K562 (cell line): ENCODE results near the gene ANKH. TPM values are rescaled to one million over a fixed set of nuclear protein-coding genes. Genes with fewer than 3 reads are reported as not detected.

Experiments
- ATAC-seq: fragments of 200-7000 bp; cut with Tn5 transposase; 3 replicates; pipeline ENCODE4 v1.9.1; 2020; ENCODE audit warnings: moderate library complexity
- BruUV-seq: library from RNA; stranded (reverse); fragments of 400-500 nt; replicated peaks from 2 replicates; lab custom pipeline; 2021; lab: Mats Ljungman, UMichigan
- CTCF ChIA-PET: fragments of 300-600 bp; formaldehyde crosslinking; extraction: SDS; loops from one replicate; lab custom pipeline; 2021; ENCODE audit warnings: low intra/inter-chr PET ratio; lab: Yijun Ruan, JAX
- POLR2A ChIA-PET: fragments of 300-600, 350-650 bp; sonication (Branson Sonifier 250); formaldehyde crosslinking; extraction: SDS; loops from one replicate; lab custom pipeline; 2021; ENCODE audit warnings: antibody characterized with exemption, inconsistent platforms; lab: Yijun Ruan, JAX
- DNase-seq, 4 experiments: peaks; one replicate each; pipeline versions ENCODE4 v3.0.0 to v3.0.0-alpha.2; 2011 to 2018; ENCODE audit warnings: low spot score in 3 of 4, mixed read lengths in 3 of 4; ENCODE audit errors: extremely low read depth in 1 of 4
- FAIRE-seq: peaks from 2 replicates; lab custom pipeline; 2011; peaks lifted over from hg19 to GRCh38; lab: Jason Lieb, UNC
- H2AFZ ChIP-seq: 2 replicates; pipeline ENCODE4 v1.6.0; 2011; ENCODE audit warnings: low read depth, low read length, control low read depth, inconsistent platforms
- H3K27ac ChIP-seq: fragments of 200-600 bp; 3 replicates; pipeline ENCODE4 v1.8.0; 2011; ENCODE audit warnings: low read depth, mild to moderate bottlenecking, control low read depth, inconsistent platforms, low read length, moderate library complexity, mixed read lengths; ENCODE audit errors: extremely low read depth
- H3K27me3 ChIP-seq, 2 experiments: fragments of 300-600 bp in 1 of 2; 2 replicates in 1 of 2; 3 replicates in 1 of 2; pipeline versions ENCODE4 v1.6.0 to v1.8.0; 2011; ENCODE audit warnings: inconsistent platforms in 2 of 2, low read length in 2 of 2, mild to moderate bottlenecking in 1 of 2, mixed read lengths in 1 of 2, moderate library complexity in 1 of 2; ENCODE audit not compliant: control insufficient read depth in 2 of 2, insufficient read depth in 2 of 2
- H3K36me3 ChIP-seq: fragments of 300-600 bp; 3 replicates; pipeline ENCODE4 v1.8.0; 2011; ENCODE audit warnings: mild to moderate bottlenecking, low read length, inconsistent platforms; ENCODE audit not compliant: control insufficient read depth, insufficient read depth
- H3K4me1 ChIP-seq, 2 experiments: fragments of 200-600 bp in 1 of 2; replicated peaks in 1 of 2; 2 replicates in 1 of 2; 3 replicates in 1 of 2; pipeline versions ENCODE4 v1.5.1 to v1.8.0; 2011; ENCODE audit warnings: inconsistent platforms in 2 of 2, low read length in 2 of 2, mild to moderate bottlenecking in 1 of 2, mixed read lengths in 1 of 2, moderate library complexity in 1 of 2; ENCODE audit not compliant: control insufficient read depth in 2 of 2, insufficient read depth in 2 of 2
- H3K4me2 ChIP-seq: 2 replicates; pipeline ENCODE4 v1.6.1; 2011; ENCODE audit warnings: low read length, control low read depth, inconsistent platforms, mixed read lengths; ENCODE audit not compliant: insufficient read depth
- H3K4me3 ChIP-seq: fragments of 200-600 bp; sonication (generic), shearing (Covaris generic); 2 replicates; pipeline ENCODE4 v1.5.1; 2016; ENCODE audit warnings: control low read depth, inconsistent platforms
- H3K79me2 ChIP-seq: fragments of 200-600 bp; 3 replicates; pipeline ENCODE4 v1.8.0; 2011; ENCODE audit warnings: low read length, inconsistent platforms; ENCODE audit not compliant: control insufficient read depth, insufficient read depth
- H3K9ac ChIP-seq, 2 experiments: 2 replicates each; pipeline versions ENCODE4 v1.6.0 to v1.6.1; 2011; ENCODE audit warnings: low read depth in 2 of 2, low read length in 2 of 2, control low read depth in 1 of 2, inconsistent platforms in 1 of 2, mild to moderate bottlenecking in 1 of 2, mixed read lengths in 1 of 2; ENCODE audit not compliant: insufficient read depth in 1 of 2
- H3K9me1 ChIP-seq: one replicate; pipeline ENCODE4 v1.6.0; 2011; ENCODE audit warnings: inconsistent platforms, mild to moderate bottlenecking, low read length, moderate library complexity; ENCODE audit not compliant: control insufficient read depth, insufficient read depth
- H3K9me3 ChIP-seq: replicated peaks from 2 replicates; pipeline ENCODE4 v1.5.1; 2011; ENCODE audit warnings: low read depth, low read length, inconsistent platforms; ENCODE audit not compliant: control insufficient read depth, insufficient read depth
- H4K20me1 ChIP-seq: replicated peaks from 2 replicates; pipeline ENCODE4 v1.6.1; 2011; ENCODE audit warnings: low read length, inconsistent platforms, mixed read lengths; ENCODE audit not compliant: control insufficient read depth, insufficient read depth
- BRF2 ChIP-seq: IDR thresholded peaks from 3 replicates; pipeline ENCODE4 v1.6.1; 2011; ENCODE audit warnings: borderline replicate concordance, mild to moderate bottlenecking; ENCODE audit not compliant: insufficient read length, insufficient read depth
- CAMTA2 ChIP-seq: fragments of 250-450 bp; sonication (Bioruptor Pico); conservative IDR thresholded peaks from 2 replicates; pipeline ENCODE4 v1.5.1; 2022
- FOSL1 ChIP-seq: fragments of 200-800 bp; sonication (Bioruptor generic); conservative IDR thresholded peaks from 2 replicates; pipeline ENCODE4 v1.6.1; 2016; ENCODE audit warnings: missing genetic modification characterization, missing compliant biosample characterization
- HES1 ChIP-seq: fragments of 450-650 bp; IDR thresholded peaks from 2 replicates; pipeline ENCODE4 v1.6.1; 2016; ENCODE audit warnings: low read depth, mild to moderate bottlenecking, moderate library complexity
- HINFP ChIP-seq: fragments of 450-650 bp; conservative IDR thresholded peaks from 2 replicates; pipeline ENCODE4 v1.6.1; 2016; ENCODE audit warnings: missing genetic modification characterization, low read depth, mild to moderate bottlenecking, control low read depth, missing compliant biosample characterization
- KLF6 ChIP-seq: fragments of 250-450 bp; sonication (Bioruptor Pico); IDR thresholded peaks from 2 replicates; pipeline ENCODE4 v1.4.0; 2020; ENCODE audit warnings: mild to moderate bottlenecking, moderate library complexity, borderline replicate concordance
- MCM2 ChIP-seq: fragments of 450-650 bp; IDR thresholded peaks from 2 replicates; pipeline ENCODE4 v1.6.1; 2017; ENCODE audit warnings: low read depth, mild to moderate bottlenecking
- MYNN ChIP-seq, 2 experiments: sonication (generic); formaldehyde crosslinking in 1 of 2; IDR thresholded peaks; 2 replicates each; pipeline versions ENCODE4 v1.5.0 to v1.6.1; 2016 to 2020; ENCODE audit warnings: antibody characterized with exemption in 1 of 2, missing genetic modification reagents in 1 of 2
- XRCC5 ChIP-seq: fragments of 200-400 bp; formaldehyde crosslinking; IDR thresholded peaks from 2 replicates; pipeline ENCODE4 v1.6.1; 2017; ENCODE audit warnings: low read depth, mild to moderate bottlenecking, low read length
- YY1 ChIP-seq, 3 experiments: IDR thresholded peaks; 2 replicates each; pipeline ENCODE4 v1.6.1; 2011; ENCODE audit warnings: low read length in 2 of 3, mild to moderate bottlenecking in 2 of 3, moderate library complexity in 2 of 3, borderline replicate concordance in 1 of 3, control low read depth in 1 of 3, low read depth in 1 of 3; ENCODE audit not compliant: insufficient read depth in 3 of 3, insufficient replicate concordance in 2 of 3, control insufficient read depth in 1 of 3, insufficient read length in 1 of 3; ENCODE audit errors: extremely low read depth in 1 of 3
- ZNF224 ChIP-seq: sonication (generic); formaldehyde crosslinking; IDR thresholded peaks from 2 replicates; pipeline ENCODE4 v1.8.0; 2022; ENCODE audit warnings: mild to moderate bottlenecking, missing genetic modification reagents
- WGBS: fragments of 100-300 bp; shearing (Covaris generic); methylation state at CpG from one replicate; pipeline ENCODE4 v1.1.6; 2016; ENCODE audit warnings: low coverage, mixed read lengths; ENCODE audit not compliant: insufficient coverage; ENCODE audit errors: missing lambda C conversion rate; 5-methylcytosine and 5-hydroxymethylcytosine counted together
- in situ Hi-C: fragments of 300-500 bp; cut with MboI; formaldehyde crosslinking; loops from 4 replicates; pipeline ENCODE4 v1.15.0; 2018; ENCODE audit warnings: inconsistent platforms, mixed read lengths
- intact Hi-C: fragments of 100-400 bp; cut with micrococcal nuclease; formaldehyde crosslinking; loops from 2 replicates; pipeline ENCODE4 v1.14.2; 2022
- polyA plus RNA-seq, 8 experiments: library from polyadenylated mRNA; depleted of rRNA in 4 of 8; stranded (reverse) in 5 of 8; unstranded in 3 of 8; fragments of >200 nt; fragmentation: Nextera tagmentation in 2 of 8; fragmentation: Illumina TruSeq in 1 of 8; extraction: Ambion mirVana in 2 of 8; extraction: Trizol in 1 of 8; gene quantifications; 2 replicates each; pipeline versions ENCODE4 v1.2.1 to v1.2.3, GENCODE V29; 2011 to 2014; ENCODE audit warnings: inconsistent platforms in 1 of 8, missing spikeins in 1 of 8
- total RNA-seq, 7 experiments: library from RNA; depleted of rRNA in 6 of 7; stranded (reverse); fragments of >200 nt in 6 of 7; fragmentation: Illumina TruSeq in 2 of 7; extraction: Trizol in 2 of 7; gene quantifications; 2 replicates each; pipeline versions ENCODE4 v1.2.1 to v1.2.3, GENCODE V29; 2011 to 2021; ENCODE audit warnings: low replicate concordance in 1 of 7

Gene ANKH
- total and polyA plus RNA-seq, 9 of the 15 experiments (the other 6 are each of a cell fraction or from before 2014, with no cell fraction given), result 0.79 to 12.2 (median 4.5) TPM

- H3K4me2 ChIP-seq, result no peak overlapping the region
- H3K4me1 ChIP-seq, result no peaks in the 10 kb centered on the region
- in situ Hi-C loops, result no loop called here
- ATAC-seq (no peak), FAIRE-seq (no peak)
- H3K36me3 ChIP-seq, result no peaks in the 10 kb centered on the region
- 7% methylated on average over 6 of the region's 6 CpGs for WGBS
- POLR2A ChIA-PET, result no interaction called here
- intact Hi-C loops, result no loop called here
- H3K27me3 ChIP-seq, result peaks cover 0 to 17% of the 10 kb centered on the region in 2 experiments; a peak in 2 of 5 replicates
- TF ChIP-seq ZNF224 (CRISPR knock-in tag) (no peak), HINFP (tag) (no peak)
- TF ChIP-seq, all 486 proteins: peak for 0
- Histone ChIP-seq H3K9me1 (no peaks in the 10 kb centered on the region), H2AFZ (no peak overlapping the region), H3K9ac (no peak overlapping the region), H3K27ac (no peak overlapping the region), H4K20me1 (no peaks in the 10 kb centered on the region), H3K4me3 (no peak overlapping the region), H3K9me3 (no peaks in the 10 kb centered on the region), H3K79me2 (no peaks in the 10 kb centered on the region)
- CTCF ChIA-PET, result no interaction called here
- no peak for DNase-seq
- no TSS peak for BruUV-seq
Observed at GRCh38 chr5:14777187-14777586, 94.4 kb downstream of the ANKH start.

- TF ChIP-seq XRCC5 (no peak), FOSL1 (tag) (no peak), HES1 (no peak), MCM2 (no peak), CAMTA2 (CRISPR knock-in tag) (no peak), MYNN (IDR thresholded peaks at IDR 0.05) (no peak), MYNN (CRISPR knock-in tag; IDR thresholded peaks at IDR 0.05) (no peak), BRF2 (no peak), YY1 (IDR thresholded peaks at IDR 0.05; ENCODE audit: borderline replicate concordance in 1 of 3, control insufficient read depth in 1 of 3, extremely low read depth in 1 of 3, insufficient read depth in 3 of 3, insufficient read length in 1 of 3, insufficient replicate concordance in 2 of 3, low read depth in 1 of 3, low read length in 2 of 3) (no peak), KLF6 (no peak)
- Histone ChIP-seq H3K27me3 (peaks cover 0 to 17% of the 10 kb centered on the region in 2 experiments; a peak in 2 of 5 replicates), H3K9me3 (no peaks in the 10 kb centered on the region), H3K79me2 (no peaks in the 10 kb centered on the region), H3K36me3 (no peaks in the 10 kb centered on the region), H3K4me1 (no peaks in the 10 kb centered on the region), H3K9me1 (no peaks in the 10 kb centered on the region), H3K4me3 (no peak overlapping the region), H3K27ac (no peak overlapping the region), H4K20me1 (no peaks in the 10 kb centered on the region), H3K9ac (no peak overlapping the region), H3K4me2 (no peak overlapping the region), H2AFZ (no peak overlapping the region)
- no TSS peak for BruUV-seq
- CTCF ChIA-PET, result no interaction called here
- DNase-seq, result no peak
- POLR2A ChIA-PET, result no interaction called here
- ATAC-seq, result no peak
- 7% methylated on average over 5 of the region's 5 CpGs for WGBS
- in situ Hi-C loops, result no loop called here
- intact Hi-C loops, result no loop called here
- no peak for FAIRE-seq
Observed at GRCh38 chr5:14776602-14777001, 95.0 kb downstream of the ANKH start.
